Activated CD4-positive, alpha-beta memory T cell treated with anti-CD3 and anti-CD28 coated beads for 36 hours (primary cell): ENCODE results near the gene TMEM186. TPM values are rescaled to one million over a fixed set of nuclear protein-coding genes. Genes with fewer than 3 reads are reported as not detected.
"Not testable (repeated sequence)": the region's sequence is repeated elsewhere in the genome, so short reads cannot be mapped to it uniquely, and the experiment has no call there.

Experiments
- CTCF ChIA-PET: fragments of 350-600 bp; sonication (Branson Sonifier 250); formaldehyde crosslinking; loops from one replicate; lab custom pipeline; 2021; ENCODE audit warnings: antibody characterized with exemption, inconsistent platforms; lab: Charles Lee
- POLR2A ChIA-PET: fragments of 350-600 bp; sonication (Branson Sonifier 250); formaldehyde crosslinking; loops from one replicate; lab custom pipeline; 2021; ENCODE audit warnings: antibody characterized with exemption; lab: Charles Lee
- DNase-seq: peaks from one replicate; pipeline ENCODE4 v3.0.0-alpha.2; 2020
- H3K27ac Mint-ChIP-seq: one replicate; pipeline ENCODE4 v1.8.0; 2021; ENCODE audit warnings: mixed read lengths
- H3K27me3 Mint-ChIP-seq: one replicate; pipeline ENCODE4 v1.8.0; 2021; ENCODE audit warnings: mixed read lengths
- H3K36me3 Mint-ChIP-seq: one replicate; pipeline ENCODE4 v1.8.0; 2021; ENCODE audit warnings: mixed read lengths
- H3K4me1 Mint-ChIP-seq: one replicate; pipeline ENCODE4 v1.8.0; 2021; ENCODE audit warnings: low read depth, mixed read lengths
- H3K4me3 Mint-ChIP-seq: one replicate; pipeline ENCODE4 v1.8.0; 2021; ENCODE audit warnings: mild to moderate bottlenecking, mixed read lengths
- H3K9me3 Mint-ChIP-seq: one replicate; pipeline ENCODE4 v1.8.0; 2021; ENCODE audit warnings: mixed read lengths
- intact Hi-C: fragments of 100-400 bp; cut with micrococcal nuclease; formaldehyde crosslinking; loops from one replicate; pipeline ENCODE4 v1.15.1; 2023
- total RNA-seq, 2 experiments: library from RNA; stranded (reverse); gene quantifications; one replicate each; pipeline ENCODE4 v1.2.3, GENCODE V29; 2021

Gene TMEM186
- total RNA-seq, 2 experiments from 2014 or later, result 16.0 TPM

- Mint-ChIP-seq H3K4me1 (peaks cover 4% of the 10 kb centered on the region), H3K9me3 (no peaks in the 10 kb centered on the region), H3K27me3 (no peaks in the 10 kb centered on the region), H3K4me3 (no peak overlapping the region), H3K36me3 (no peaks in the 10 kb centered on the region), H3K27ac (no peak overlapping the region)
- ChIA-PET CTCF (no interaction called here), POLR2A (no interaction called here)
- intact Hi-C loops, result no loop called here
- DNase-seq, result no peak
Observed at GRCh38 chr16:8788578-8789172, 8.8 kb downstream of the TMEM186 start.

- CTCF ChIA-PET, H3K9me3 Mint-ChIP-seq, H3K4me3 Mint-ChIP-seq, H3K27me3 Mint-ChIP-seq, H3K36me3 Mint-ChIP-seq, H3K27ac Mint-ChIP-seq, intact Hi-C loops, DNase-seq, H3K4me1 Mint-ChIP-seq, POLR2A ChIA-PET: not testable (repeated sequence)
Observed at GRCh38 chr16:8786316-8786715, 11.1 kb downstream of the TMEM186 start.

DNA sequence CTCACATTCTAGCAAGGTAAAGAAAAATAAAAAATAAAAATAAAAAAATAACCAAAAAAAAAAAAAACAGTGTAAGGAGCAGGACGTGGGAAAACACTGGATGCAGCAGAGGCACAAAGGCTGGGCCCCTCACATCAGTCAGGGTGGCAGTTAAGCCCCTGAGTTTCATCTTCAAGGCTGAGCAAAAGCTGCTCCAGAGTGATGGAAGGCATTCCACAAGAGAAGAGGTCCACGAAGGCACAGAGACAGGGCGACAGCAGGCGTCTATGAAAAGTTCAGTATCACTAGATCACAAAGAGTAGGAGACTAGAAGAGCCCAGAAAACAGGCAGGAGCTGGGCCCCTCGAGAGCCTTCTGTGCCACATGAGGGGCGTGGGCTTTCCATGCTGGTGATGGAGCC is 12.0 kb downstream of the TMEM186 start:
- POLR2A ChIA-PET, result no interaction called here
- Mint-ChIP-seq H3K36me3 (no peaks in the 10 kb centered on the region), H3K9me3 (no peaks in the 10 kb centered on the region), H3K4me3 (no peak overlapping the region), H3K27me3 (no peaks in the 10 kb centered on the region), H3K4me1 (no peaks in the 10 kb centered on the region), H3K27ac (no peak overlapping the region)
- no peak for DNase-seq
- CTCF ChIA-PET, result no interaction called here
- intact Hi-C loops, result no loop called here

GRCh38 chr16:8782673-8783072 is 14.8 kb downstream of the TMEM186 start:
- POLR2A ChIA-PET, result no interaction called here
- no peak for DNase-seq
- Mint-ChIP-seq H3K4me1 (no peaks in the 10 kb centered on the region), H3K9me3 (no peaks in the 10 kb centered on the region), H3K27ac (no peak overlapping the region), H3K36me3 (no peaks in the 10 kb centered on the region), H3K4me3 (no peak overlapping the region), H3K27me3 (no peaks in the 10 kb centered on the region)
- intact Hi-C loops, result no loop called here
- CTCF ChIA-PET, result no interaction called here

- DNase-seq, result no peak
- H3K4me1 Mint-ChIP-seq, result no peaks in the 10 kb centered on the region
- H3K27ac Mint-ChIP-seq, result no peak overlapping the region
- no peaks in the 10 kb centered on the region for H3K27me3 Mint-ChIP-seq
- H3K4me3 Mint-ChIP-seq, result no peak overlapping the region
- intact Hi-C loops, result no loop called here
- H3K36me3 Mint-ChIP-seq, result peaks cover 4% of the 10 kb centered on the region
- CTCF ChIA-PET, result no interaction called here
- POLR2A ChIA-PET, result no interaction called here
- H3K9me3 Mint-ChIP-seq, result no peaks in the 10 kb centered on the region
Observed at GRCh38 chr16:8781797-8782196, 15.6 kb downstream of the TMEM186 start.

DNA sequence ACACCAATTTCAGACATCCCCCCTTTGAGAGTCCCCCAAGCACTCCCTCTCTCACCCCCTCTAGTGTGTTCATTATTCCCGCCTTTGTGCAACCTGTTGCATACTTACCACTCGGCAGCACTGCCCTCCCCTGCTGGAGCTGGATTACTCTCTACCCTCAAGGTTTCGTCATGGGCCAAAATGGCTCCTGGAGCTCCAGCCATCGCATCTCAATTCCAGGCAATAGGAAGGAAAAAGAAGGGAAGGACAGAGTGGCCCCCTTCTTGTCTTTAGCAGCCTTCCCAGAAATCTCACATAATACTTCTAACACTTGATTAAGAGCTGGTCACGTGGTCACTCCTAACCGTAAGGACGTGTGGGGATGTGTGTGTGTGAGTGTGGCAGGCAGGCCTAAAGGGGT is 20.2 kb downstream of the TMEM186 start:
- intact Hi-C loops, result no loop called here
- peaks cover 25% of the 10 kb centered on the region for H3K36me3 Mint-ChIP-seq
- H3K9me3 Mint-ChIP-seq, result no peaks in the 10 kb centered on the region
- H3K27ac Mint-ChIP-seq, result no peak overlapping the region
- H3K4me1 Mint-ChIP-seq, result no peaks in the 10 kb centered on the region
- POLR2A ChIA-PET, result no interaction called here
- no peaks in the 10 kb centered on the region for H3K27me3 Mint-ChIP-seq
- DNase-seq, result no peak
- CTCF ChIA-PET, result no interaction called here
- H3K4me3 Mint-ChIP-seq, result no peak overlapping the region

GRCh38 chr16:8776129-8776584 is 21.3 kb downstream of the TMEM186 start:
- H3K4me3 Mint-ChIP-seq, result no peak overlapping the region
- no peak overlapping the region for H3K27ac Mint-ChIP-seq
- no peaks in the 10 kb centered on the region for H3K4me1 Mint-ChIP-seq
- peaks cover 25% of the 10 kb centered on the region for H3K36me3 Mint-ChIP-seq
- ChIA-PET POLR2A (no interaction called here), CTCF (no interaction called here)
- no peak for DNase-seq
- H3K27me3 Mint-ChIP-seq, result no peaks in the 10 kb centered on the region
- no peaks in the 10 kb centered on the region for H3K9me3 Mint-ChIP-seq
- intact Hi-C loops, result no loop called here

DNA sequence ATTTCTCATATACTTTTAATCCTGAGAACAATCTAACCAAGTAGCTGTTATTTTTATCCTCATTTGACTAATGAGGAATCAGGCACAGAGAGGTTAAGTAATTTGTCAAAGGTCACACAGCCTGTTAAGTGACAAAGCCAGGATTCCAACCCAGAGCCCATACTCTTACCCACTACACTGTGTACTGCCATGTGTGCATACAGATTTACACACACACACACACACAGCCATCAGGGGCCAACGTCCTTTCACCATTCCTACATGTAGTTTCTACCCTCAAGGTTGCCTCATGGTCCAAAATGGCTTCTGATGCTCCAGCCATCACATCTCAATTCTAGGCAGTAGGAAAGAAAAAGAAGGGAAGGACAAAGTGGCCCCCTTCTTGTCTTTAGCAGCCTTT is 22.1 kb downstream of the TMEM186 start:
- H3K36me3 Mint-ChIP-seq, result peaks cover 25% of the 10 kb centered on the region
- H3K9me3 Mint-ChIP-seq, result no peaks in the 10 kb centered on the region
- H3K27me3 Mint-ChIP-seq, result no peaks in the 10 kb centered on the region
- POLR2A ChIA-PET, result no interaction called here
- H3K27ac Mint-ChIP-seq, result no peak overlapping the region
- intact Hi-C loops, result no loop called here
- no peaks in the 10 kb centered on the region for H3K4me1 Mint-ChIP-seq
- CTCF ChIA-PET, result no interaction called here
- H3K4me3 Mint-ChIP-seq, result no peak overlapping the region
- no peak for DNase-seq

DNA sequence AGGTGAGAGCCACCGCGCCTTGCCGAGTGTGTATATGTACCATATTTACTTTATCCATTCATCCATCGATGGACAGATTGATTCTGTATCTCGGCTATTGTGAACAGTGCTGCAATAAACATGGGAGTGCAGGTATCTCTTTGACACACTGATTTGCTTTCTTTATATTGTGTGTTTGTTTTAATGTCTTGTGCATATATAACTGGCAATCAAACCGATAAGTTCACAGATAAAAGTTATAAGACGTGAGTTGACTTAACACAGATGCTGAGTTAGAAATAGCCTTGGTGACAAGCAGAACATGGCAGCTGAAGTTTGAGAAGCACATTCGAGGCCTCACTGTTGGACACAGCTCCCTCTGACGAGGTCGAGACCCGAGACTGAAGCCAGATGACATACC is 23.2 kb downstream of the TMEM186 start:
- CTCF ChIA-PET, result no interaction called here
- no peaks in the 10 kb centered on the region for H3K9me3 Mint-ChIP-seq
- intact Hi-C loops, result no loop called here
- H3K27ac Mint-ChIP-seq, result no peak overlapping the region
- H3K36me3 Mint-ChIP-seq, result peaks cover 29% of the 10 kb centered on the region
- POLR2A ChIA-PET, result no interaction called here
- no peak for DNase-seq
- H3K27me3 Mint-ChIP-seq, result no peaks in the 10 kb centered on the region
- no peaks in the 10 kb centered on the region for H3K4me1 Mint-ChIP-seq
- no peak overlapping the region for H3K4me3 Mint-ChIP-seq

GRCh38 chr16:8773537-8773936 is 23.9 kb downstream of the TMEM186 start:
- Mint-ChIP-seq H3K27me3 (no peaks in the 10 kb centered on the region), H3K27ac (no peak overlapping the region), H3K36me3 (peaks cover 34% of the 10 kb centered on the region), H3K9me3 (no peaks in the 10 kb centered on the region), H3K4me1 (no peaks in the 10 kb centered on the region), H3K4me3 (no peak overlapping the region)
- no peak for DNase-seq
- intact Hi-C loops, result no loop called here
- ChIA-PET POLR2A (interaction anchor here (0.6 kb wide), 1 partner anchor 80 kb away, joined by 3 read pairs; no protein-coding TSS in a partner anchor), CTCF (no interaction called here)

DNA sequence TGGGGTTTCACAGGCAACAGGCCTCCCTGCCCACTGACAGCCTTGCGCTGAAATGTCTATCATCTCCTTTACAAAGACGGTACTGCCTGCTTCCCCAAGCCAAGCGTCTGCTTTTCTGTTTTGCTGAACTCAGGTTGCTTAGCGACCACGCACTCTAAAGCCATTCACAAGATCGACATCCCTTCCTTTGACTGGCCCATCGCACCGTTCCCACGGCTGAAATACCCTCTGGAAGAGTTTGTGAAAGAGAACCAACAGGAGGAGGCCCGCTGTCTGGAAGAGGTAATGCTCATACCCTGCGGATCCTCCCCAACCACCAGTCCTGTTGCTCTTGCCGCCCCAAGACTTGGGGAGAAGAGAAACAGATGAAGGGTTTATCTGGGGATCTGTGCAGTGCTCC is 28.7 kb downstream of the TMEM186 start:
- POLR2A ChIA-PET, result no interaction called here
- no peaks in the 10 kb centered on the region for H3K9me3 Mint-ChIP-seq
- H3K27me3 Mint-ChIP-seq, result no peaks in the 10 kb centered on the region
- peaks cover 14% of the 10 kb centered on the region for H3K36me3 Mint-ChIP-seq
- no peak for DNase-seq
- H3K4me3 Mint-ChIP-seq, result no peak overlapping the region
- H3K27ac Mint-ChIP-seq, result no peak overlapping the region
- intact Hi-C loops, result no loop called here
- CTCF ChIA-PET, result no interaction called here
- H3K4me1 Mint-ChIP-seq, result no peaks in the 10 kb centered on the region

DNA sequence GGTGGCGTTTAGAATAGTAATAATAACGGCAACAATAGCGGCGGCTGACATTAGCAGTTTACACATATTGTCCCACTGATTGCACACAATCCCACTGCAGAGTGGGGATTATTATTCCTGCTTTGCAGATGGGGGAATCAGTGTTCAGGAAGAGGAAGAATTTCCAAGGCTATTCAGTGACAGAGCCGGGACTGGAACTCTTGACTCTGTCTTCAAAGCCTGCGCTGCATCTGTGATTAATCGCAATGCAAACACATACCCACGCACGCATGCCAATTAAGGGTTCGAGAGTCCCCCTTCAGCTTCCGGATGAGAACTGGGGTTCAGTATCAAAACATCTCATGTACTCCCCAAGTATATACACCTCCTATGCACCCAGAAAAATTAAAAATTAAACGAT is 29.2 kb downstream of the TMEM186 start:
- H3K4me1 Mint-ChIP-seq, result no peaks in the 10 kb centered on the region
- no peak overlapping the region for H3K27ac Mint-ChIP-seq
- CTCF ChIA-PET, result no interaction called here
- H3K27me3 Mint-ChIP-seq, result no peaks in the 10 kb centered on the region
- H3K9me3 Mint-ChIP-seq, result no peaks in the 10 kb centered on the region
- H3K4me3 Mint-ChIP-seq, result no peak overlapping the region
- POLR2A ChIA-PET, result no interaction called here
- no peak for DNase-seq
- intact Hi-C loops, result no loop called here
- peaks cover 14% of the 10 kb centered on the region for H3K36me3 Mint-ChIP-seq

- POLR2A ChIA-PET, result no interaction called here
- no peak overlapping the region for H3K27ac Mint-ChIP-seq
- DNase-seq, result no peak
- intact Hi-C loops, result no loop called here
- H3K9me3 Mint-ChIP-seq, result no peaks in the 10 kb centered on the region
- no peaks in the 10 kb centered on the region for H3K27me3 Mint-ChIP-seq
- H3K4me1 Mint-ChIP-seq, result no peaks in the 10 kb centered on the region
- CTCF ChIA-PET, result no interaction called here
- peaks cover 14% of the 10 kb centered on the region for H3K36me3 Mint-ChIP-seq
- H3K4me3 Mint-ChIP-seq, result no peak overlapping the region
Observed at GRCh38 chr16:8767176-8767575, 30.3 kb downstream of the TMEM186 start.
